Measurements from ENCODE around the gene TMEM201.

TMEM201 gene

GRCh38 chr1:9611716-9612115 is 23.0 kb downstream of the TMEM201 start:
- no peaks in the 10 kb centered on the region for H3K36me3 ChIP-seq (replicated peaks; ENCODE audit: insufficient read depth, low read length)
- H3F3A ChIP-seq (ENCODE audit: insufficient read depth, low read length) = no peaks in the 10 kb centered on the region
- H3K9me2 ChIP-seq (replicated peaks; ENCODE audit: insufficient read depth, low read length) = no peaks in the 10 kb centered on the region
- H4K20me1 ChIP-seq (ENCODE audit: insufficient read depth, low read length) = no peaks in the 10 kb centered on the region
- H3K79me2 ChIP-seq (ENCODE audit: low read length) = no peaks in the 10 kb centered on the region
- no peaks in the 10 kb centered on the region for H3K9me3 ChIP-seq (replicated peaks; ENCODE audit: insufficient read depth, low read length)
- DNase-seq = no peak
- no peak overlapping the region for H3K27ac ChIP-seq (ENCODE audit: low read length)
- H2AFZ ChIP-seq (ENCODE audit: low read length) = no peak overlapping the region
- H3K27me3 ChIP-seq (replicated peaks; ENCODE audit: insufficient read depth, low read length) = peaks cover 1% of the 10 kb centered on the region; the same call in 1 of the 2 replicates
- no peaks in the 10 kb centered on the region for H3K4me1 ChIP-seq (ENCODE audit: low read length)
- H3K4me2 ChIP-seq (ENCODE audit: low read depth, low read length) = no peak overlapping the region
- no peak for TF ChIP-seq EZH2phosphoT487 (IDR thresholded peaks at IDR 0.05; ENCODE audit: low read length)
- no peak for TF ChIP-seq EZH2 (optimal IDR thresholded peaks at IDR 0.05; ENCODE audit: low read depth, low read length)
- H3K9ac ChIP-seq (ENCODE audit: low read length) = no peak overlapping the region
- no peak overlapping the region for H3K4me3 ChIP-seq (ENCODE audit: low read length)

- Histone ChIP-seq H3F3A (ENCODE audit: insufficient read depth, low read length) (no peaks in the 10 kb centered on the region), H3K79me2 (ENCODE audit: low read length) (no peaks in the 10 kb centered on the region), H3K27ac (ENCODE audit: low read length) (no peak overlapping the region), H3K9me2 (replicated peaks; ENCODE audit: insufficient read depth, low read length) (no peaks in the 10 kb centered on the region), H3K9me3 (replicated peaks; ENCODE audit: insufficient read depth, low read length) (no peaks in the 10 kb centered on the region), H3K9ac (ENCODE audit: low read length) (no peak overlapping the region), H2AFZ (ENCODE audit: low read length) (no peak overlapping the region), H3K27me3 (replicated peaks; ENCODE audit: insufficient read depth, low read length) (peaks cover 4% of the 10 kb centered on the region; the same call in 1 of the 2 replicates), H3K36me3 (replicated peaks; ENCODE audit: insufficient read depth, low read length) (no peaks in the 10 kb centered on the region), H3K4me2 (ENCODE audit: low read depth, low read length) (no peak overlapping the region), H3K4me3 (ENCODE audit: low read length) (no peak overlapping the region), H3K4me1 (ENCODE audit: low read length) (no peaks in the 10 kb centered on the region), H4K20me1 (ENCODE audit: insufficient read depth, low read length) (no peaks in the 10 kb centered on the region)
- DNase-seq = no peak
- no peak for TF ChIP-seq EZH2 (optimal IDR thresholded peaks at IDR 0.05; ENCODE audit: low read depth, low read length)
- TF ChIP-seq EZH2phosphoT487 (IDR thresholded peaks at IDR 0.05; ENCODE audit: low read length) = no peak
- no peak for TF ChIP-seq CTCF (IDR thresholded peaks at IDR 0.05; ENCODE audit: low read length)
Measured at GRCh38 chr1:9612162-9612845, 23.6 kb downstream of the TMEM201 start.

DNA sequence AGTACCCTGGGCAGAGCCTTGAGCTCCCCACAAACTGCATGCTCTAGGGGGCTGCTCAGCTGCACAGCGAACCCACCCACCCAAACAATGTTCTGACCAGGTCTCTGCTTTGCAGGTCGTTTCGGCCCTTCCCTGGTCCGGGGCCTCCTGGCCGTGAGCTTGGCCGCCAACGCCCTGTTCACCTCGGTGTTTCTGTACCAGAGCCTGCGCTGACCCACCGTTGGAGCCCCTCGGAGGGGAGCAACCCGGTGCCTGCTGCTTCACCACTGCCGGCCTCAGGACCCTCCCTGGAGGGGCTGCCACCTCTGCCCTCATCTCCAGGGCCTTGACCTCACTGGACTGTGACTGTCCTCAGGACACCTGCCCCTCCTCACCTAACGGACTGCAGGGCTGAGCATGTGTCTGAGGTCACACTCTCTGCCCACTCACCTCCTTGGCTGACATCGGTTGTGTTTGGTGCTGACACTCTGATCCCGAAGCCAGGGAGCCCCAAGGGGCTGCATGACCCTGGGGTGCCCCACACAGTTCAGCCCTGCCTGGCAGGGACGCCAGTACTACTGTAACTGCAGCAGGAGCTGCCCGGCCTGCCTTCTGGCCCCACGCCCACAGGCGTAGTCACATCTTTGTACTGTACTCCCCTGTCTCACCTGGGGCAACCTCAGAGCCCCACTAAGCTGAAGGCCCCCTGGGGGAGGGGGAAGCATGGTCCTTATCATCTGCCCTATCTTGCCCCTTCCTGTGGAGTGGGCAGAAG is 24.3 kb downstream of the TMEM201 start:
- H2AFZ ChIP-seq (ENCODE audit: low read length) = no peak overlapping the region
- H3K4me1 ChIP-seq (ENCODE audit: low read length) = no peaks in the 10 kb centered on the region
- H3K79me2 ChIP-seq (ENCODE audit: low read length) = no peaks in the 10 kb centered on the region
- H3F3A ChIP-seq (ENCODE audit: insufficient read depth, low read length) = no peaks in the 10 kb centered on the region
- H4K20me1 ChIP-seq (ENCODE audit: insufficient read depth, low read length) = no peaks in the 10 kb centered on the region
- TF ChIP-seq EZH2 (optimal IDR thresholded peaks at IDR 0.05; ENCODE audit: low read depth, low read length) = no peak
- TF ChIP-seq EZH2phosphoT487 (IDR thresholded peaks at IDR 0.05; ENCODE audit: low read length) = no peak
- TF ChIP-seq CTCF (IDR thresholded peaks at IDR 0.05; ENCODE audit: low read length) = no peak
- H3K4me3 ChIP-seq (ENCODE audit: low read length) = no peak overlapping the region
- no peak overlapping the region for H3K4me2 ChIP-seq (ENCODE audit: low read depth, low read length)
- no peak for DNase-seq
- H3K36me3 ChIP-seq (replicated peaks; ENCODE audit: insufficient read depth, low read length) = no peaks in the 10 kb centered on the region
- no peaks in the 10 kb centered on the region for H3K9me3 ChIP-seq (replicated peaks; ENCODE audit: insufficient read depth, low read length)
- no peak overlapping the region for H3K27ac ChIP-seq (ENCODE audit: low read length)
- H3K9ac ChIP-seq (ENCODE audit: low read length) = no peak overlapping the region
- H3K27me3 ChIP-seq (replicated peaks; ENCODE audit: insufficient read depth, low read length) = peaks cover 10% of the 10 kb centered on the region; the same call in 1 of the 2 replicates
- H3K9me2 ChIP-seq (replicated peaks; ENCODE audit: insufficient read depth, low read length) = no peaks in the 10 kb centered on the region

Data from MM.1S (cell line).